Upper lobe of left lung (tissue), 6 donors: ENCODE results near the gene PHF2. TPM values are rescaled to one million over a fixed set of nuclear protein-coding genes. Genes with fewer than 3 reads are reported as not detected.

Experiments
- ATAC-seq, 2 donors: fragments of 200-7000 bp; cut with Tn5 transposase; one replicate each; pipeline ENCODE4 v1.9.1; 2022; ENCODE audit warnings: mild to moderate bottlenecking in 2 of 2, moderate library complexity in 2 of 2; ENCODE audit not compliant: low FRiP score in 2 of 2
- DNase-seq, 2 donors: peaks; one replicate each; pipeline ENCODE4 v3.0.0-alpha.2; 2019 to 2020
- H3K27ac ChIP-seq, 4 donors: fragments of 200-600 bp; sonication (generic); one replicate each; pipeline ENCODE4 v1.5.1; 2016 to 2019
- H3K27me3 ChIP-seq, 4 donors: fragments of 200-600 bp; sonication (generic); one replicate each; pipeline ENCODE4 v1.5.1; 2017 to 2019
- H3K36me3 ChIP-seq, 4 donors: fragments of 200-600 bp; sonication (generic); one replicate each; pipeline ENCODE4 v1.5.1; 2016 to 2019
- H3K4me1 ChIP-seq, 4 donors: fragments of 200-600 bp; sonication (generic); one replicate each; pipeline ENCODE4 v1.5.1; 2018 to 2019
- H3K4me3 ChIP-seq, 4 donors: fragments of 200-600 bp; sonication (generic); one replicate each; pipeline ENCODE4 v1.5.1; 2017 to 2019; ENCODE audit warnings: mild to moderate bottlenecking in 2 of 4, moderate library complexity in 1 of 4
- H3K9me3 ChIP-seq, 4 donors: fragments of 200-600 bp; sonication (generic); one replicate each; pipeline ENCODE4 v1.5.1; 2018 to 2019
- EP300 ChIP-seq, 4 donors: sonication (generic); formaldehyde crosslinking; IDR thresholded peaks; one replicate each; pipeline ENCODE4 v1.5.1; 2017; ENCODE audit warnings: antibody characterized with exemption in 4 of 4, control low read depth in 2 of 4
- POLR2A ChIP-seq, 4 donors: fragments of 450-650 bp; IDR thresholded peaks; one replicate each; pipeline ENCODE4 v1.5.1; 2016 to 2017; ENCODE audit warnings: antibody characterized with exemption in 4 of 4, mild to moderate bottlenecking in 2 of 4
- POLR2AphosphoS5 ChIP-seq, 2 donors: sonication (generic); formaldehyde crosslinking; IDR thresholded peaks; one replicate each; pipeline ENCODE4 v1.5.1; 2017; ENCODE audit warnings: antibody characterized with exemption in 2 of 2
- WGBS, 2 donors: methylation state at CpG; one replicate each; pipeline ENCODE4 v1.1.5; 2017 to 2018; 5-methylcytosine and 5-hydroxymethylcytosine counted together
- total RNA-seq, 6 donors: library from RNA; depleted of rRNA in 4 of 6; stranded (reverse); fragments of >200 nt in 4 of 6; gene quantifications; one replicate each; pipeline versions ENCODE4 v1.1.0 to v1.2.1, GENCODE V29; 2016 to 2021
- TF ChIP-seq, protein P1 (sequence below), 6 experiments: fragments of 450-650 bp in 4 of 6; fragments of 200-600 bp in 2 of 6; sonication (generic) in 2 of 6; IDR thresholded peaks; one replicate each; pipeline ENCODE4 v1.5.1; 2016 to 2019; ENCODE audit warnings: antibody characterized with exemption in 6 of 6
- donor health status: DM: no; HTN: no; CAD: no; lungs with moderate emphysema.
- donor health status: DM: no; HTN: yes; CAD: no; lungs with severe emphysema.

PHF2 gene
- total RNA-seq, 6 donors from 2014 or later, result 33.6 to 41.7 (median 37.9) TPM

DNA sequence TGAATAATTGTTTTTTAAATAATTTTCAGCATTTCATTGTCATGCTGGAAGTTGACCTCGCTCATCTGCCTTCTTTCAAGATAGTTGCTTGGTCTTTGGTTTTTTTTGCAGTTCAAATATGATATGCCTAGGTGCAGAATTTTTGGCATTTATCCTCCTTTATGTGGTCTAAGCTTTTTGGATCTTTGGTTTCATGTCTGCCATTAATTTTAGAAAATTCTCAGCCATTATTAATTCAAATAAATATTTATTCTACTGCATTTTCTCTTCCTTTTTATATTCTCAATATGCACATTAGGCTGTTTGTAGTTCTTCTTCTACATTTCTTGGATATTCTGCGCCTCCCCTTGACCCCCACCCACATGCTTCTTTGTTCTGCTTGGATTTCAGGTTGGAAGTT, 63.6 kb downstream of the PHF2 start:
- no peaks in the 10 kb centered on the region for H3K9me3 ChIP-seq
- peaks cover 9 to 84% (median 37%) of the 10 kb centered on the region in 4 donors for H3K36me3 ChIP-seq
- no peak for TF ChIP-seq EP300 (IDR thresholded peaks at IDR 0.05)
- no peak for TF ChIP-seq POLR2AphosphoS5 (IDR thresholded peaks at IDR 0.05)
- TF ChIP-seq, protein P1, sequence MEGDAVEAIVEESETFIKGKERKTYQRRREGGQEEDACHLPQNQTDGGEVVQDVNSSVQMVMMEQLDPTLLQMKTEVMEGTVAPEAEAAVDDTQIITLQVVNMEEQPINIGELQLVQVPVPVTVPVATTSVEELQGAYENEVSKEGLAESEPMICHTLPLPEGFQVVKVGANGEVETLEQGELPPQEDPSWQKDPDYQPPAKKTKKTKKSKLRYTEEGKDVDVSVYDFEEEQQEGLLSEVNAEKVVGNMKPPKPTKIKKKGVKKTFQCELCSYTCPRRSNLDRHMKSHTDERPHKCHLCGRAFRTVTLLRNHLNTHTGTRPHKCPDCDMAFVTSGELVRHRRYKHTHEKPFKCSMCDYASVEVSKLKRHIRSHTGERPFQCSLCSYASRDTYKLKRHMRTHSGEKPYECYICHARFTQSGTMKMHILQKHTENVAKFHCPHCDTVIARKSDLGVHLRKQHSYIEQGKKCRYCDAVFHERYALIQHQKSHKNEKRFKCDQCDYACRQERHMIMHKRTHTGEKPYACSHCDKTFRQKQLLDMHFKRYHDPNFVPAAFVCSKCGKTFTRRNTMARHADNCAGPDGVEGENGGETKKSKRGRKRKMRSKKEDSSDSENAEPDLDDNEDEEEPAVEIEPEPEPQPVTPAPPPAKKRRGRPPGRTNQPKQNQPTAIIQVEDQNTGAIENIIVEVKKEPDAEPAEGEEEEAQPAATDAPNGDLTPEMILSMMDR (IDR thresholded peaks at IDR 0.05), result no peak
- no peak for TF ChIP-seq POLR2A (IDR thresholded peaks at IDR 0.05)
- no peaks in the 10 kb centered on the region for H3K4me1 ChIP-seq
- DNase-seq, result no peak
- H3K27me3 ChIP-seq, result no peaks in the 10 kb centered on the region
- no peak for ATAC-seq
- H3K27ac ChIP-seq, result no peak overlapping the region
- H3K4me3 ChIP-seq, result no peak overlapping the region
- 92 to 100% methylated on average over 2 of the region's 2 CpGs for WGBS, 2 donors

DNA sequence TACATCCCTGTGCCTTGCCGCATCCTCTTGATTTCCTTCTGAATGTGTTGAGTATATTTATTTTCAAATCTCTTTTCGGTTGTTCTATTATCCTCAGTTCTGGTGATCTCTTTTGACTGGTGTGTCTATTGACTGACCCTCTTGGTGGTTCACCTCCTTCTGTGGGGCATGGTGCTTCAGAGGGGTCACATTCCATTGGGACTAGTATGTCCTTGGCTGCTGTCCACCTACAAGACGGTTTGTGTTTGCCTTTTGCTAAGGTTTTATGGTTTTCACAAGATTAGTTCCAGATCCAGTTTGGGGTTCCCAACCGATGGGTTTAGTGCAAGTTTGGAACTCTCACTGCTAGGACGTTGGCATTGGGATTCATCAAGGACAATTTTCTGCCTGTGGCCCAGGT, 66.6 kb downstream of the PHF2 start:
- Histone ChIP-seq H3K9me3 (no peaks in the 10 kb centered on the region), H3K4me1 (no peaks in the 10 kb centered on the region), H3K4me3 (no peak overlapping the region), H3K27me3 (no peaks in the 10 kb centered on the region), H3K27ac (no peak overlapping the region), H3K36me3 (peaks cover 4 to 82% (median 42%) of the 10 kb centered on the region in 4 donors)
- 85 to 92% methylated on average over 4 to 5 of the region's 5 CpGs for WGBS, 2 donors
- no peak for TF ChIP-seq POLR2AphosphoS5 (IDR thresholded peaks at IDR 0.05)
- TF ChIP-seq, protein P1 (IDR thresholded peaks at IDR 0.05), result no peak
- no peak for TF ChIP-seq POLR2A (IDR thresholded peaks at IDR 0.05)
- no peak for TF ChIP-seq EP300 (IDR thresholded peaks at IDR 0.05)
- peak in 1 of 2 donors; percentile 14 for DNase-seq
- ATAC-seq, result no peak

DNA sequence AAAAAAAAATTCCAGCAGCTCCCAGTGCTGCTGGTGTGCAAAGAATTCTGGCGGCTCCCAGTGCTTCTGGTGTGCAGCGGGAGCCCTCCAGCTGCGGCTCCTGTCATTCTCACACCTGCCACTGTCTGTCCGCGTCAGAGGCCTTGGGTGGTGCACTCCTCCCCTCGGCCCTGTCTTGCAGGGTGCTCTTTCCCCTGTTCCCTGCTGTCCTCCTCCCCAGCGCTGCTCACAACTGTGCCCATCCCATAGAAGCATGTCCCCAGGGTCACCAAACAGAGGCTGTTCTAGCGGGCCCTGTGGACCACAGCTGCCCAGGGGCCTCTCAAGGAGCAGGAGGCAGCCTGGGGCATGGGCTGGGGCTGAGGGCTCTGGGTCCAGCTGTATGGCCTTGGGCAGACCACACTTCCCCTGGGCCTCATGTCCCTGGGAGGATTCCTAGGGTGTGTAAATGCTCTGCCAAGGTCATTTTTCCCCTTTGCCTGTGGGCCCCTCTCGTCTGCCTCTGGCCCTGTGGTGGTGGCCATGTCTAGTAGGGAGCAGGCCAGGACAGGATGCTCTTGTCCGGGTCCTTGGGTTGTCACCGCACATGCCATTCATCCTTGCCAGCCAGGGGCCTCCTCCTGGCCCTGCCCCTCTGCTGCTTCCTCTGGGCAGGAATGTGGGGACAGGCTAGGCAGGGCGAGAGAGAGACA, 68.2 kb downstream of the PHF2 start:
- peak in 1 of 2 donors; percentile 10 for DNase-seq
- 92 to 95% methylated on average over 9 to 12 of the region's 12 CpGs for WGBS, 2 donors

DNA sequence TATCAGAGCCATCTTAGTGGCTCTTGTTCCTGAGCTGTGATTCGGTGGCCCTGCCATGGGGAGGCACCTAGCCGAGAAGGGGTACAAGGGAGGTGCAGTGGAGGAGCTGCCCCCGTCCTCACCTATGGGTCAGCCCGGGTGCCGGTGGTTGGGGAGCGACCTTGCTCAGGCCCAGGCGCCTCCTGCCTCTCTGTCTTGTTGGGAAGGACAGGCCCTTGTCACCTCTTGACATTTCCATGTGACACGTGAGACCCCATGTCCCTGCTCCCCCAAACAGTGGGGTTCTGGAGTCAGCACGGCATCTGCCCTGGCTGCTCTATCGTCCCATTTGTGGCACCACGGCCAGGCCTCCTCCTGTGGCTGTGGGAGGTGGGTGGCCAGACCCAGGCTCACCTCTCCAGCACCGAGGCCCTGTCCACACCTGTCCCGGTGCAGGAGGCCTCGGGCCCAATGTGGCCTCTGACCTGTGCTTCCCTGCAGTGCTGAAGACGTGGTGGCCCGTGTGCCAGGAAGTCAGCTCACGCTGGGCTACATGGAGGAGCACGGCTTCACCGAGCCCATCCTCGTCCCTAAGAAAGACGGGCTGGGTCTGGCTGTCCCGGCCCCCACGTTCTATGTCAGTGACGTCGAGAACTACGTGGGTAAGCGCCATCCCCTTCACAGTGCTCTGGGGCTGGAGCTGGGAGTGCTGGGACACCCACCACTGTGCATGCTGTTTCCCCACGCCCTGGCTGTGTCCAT, 68.9 kb downstream of the PHF2 start:
- H3K27ac ChIP-seq, result no peak overlapping the region
- H3K36me3 ChIP-seq, result peaks cover 12 to 86% (median 54%) of the 10 kb centered on the region in 4 donors
- 97% methylated on average over 5 to 28 of the region's 28 CpGs for WGBS, 2 donors
- TF ChIP-seq POLR2AphosphoS5 (IDR thresholded peaks at IDR 0.05), result no peak
- no peak for TF ChIP-seq EP300 (IDR thresholded peaks at IDR 0.05)
- TF ChIP-seq, protein P1 (IDR thresholded peaks at IDR 0.05), result no peak
- TF ChIP-seq POLR2A (IDR thresholded peaks at IDR 0.05), result no peak
- H3K9me3 ChIP-seq, result no peaks in the 10 kb centered on the region
- no peak overlapping the region for H3K4me3 ChIP-seq
- no peaks in the 10 kb centered on the region for H3K27me3 ChIP-seq
- ATAC-seq, result peak in 1 of 2 donors; percentile 12
- H3K4me1 ChIP-seq, result no peaks in the 10 kb centered on the region
- peak; percentile 15 to 48 for DNase-seq

More for the DNA sequence above, 68.2 kb downstream of the PHF2 start:
- H3K9me3 ChIP-seq, result no peaks in the 10 kb centered on the region
- ATAC-seq, result no peak
- TF ChIP-seq EP300 (IDR thresholded peaks at IDR 0.05) (no peak), POLR2A (IDR thresholded peaks at IDR 0.05) (no peak), POLR2AphosphoS5 (IDR thresholded peaks at IDR 0.05) (no peak)
- TF ChIP-seq, protein P1 (IDR thresholded peaks at IDR 0.05), result no peak
- no peak overlapping the region for H3K27ac ChIP-seq
- H3K4me1 ChIP-seq, result no peaks in the 10 kb centered on the region
- no peaks in the 10 kb centered on the region for H3K27me3 ChIP-seq
- H3K4me3 ChIP-seq, result no peak overlapping the region
- peaks cover 5 to 82% (median 48%) of the 10 kb centered on the region in 4 donors for H3K36me3 ChIP-seq
